Choroid plexus epithelial cell (primary cell): ENCODE measurements around the gene AURKA.

Experiments used
- DNase-seq: peaks from one replicate; pipeline ENCODE4 v3.0.0-alpha.2; 2010; ENCODE audit warnings: low read depth
- H3K4me3 ChIP-seq: 2 replicates; pipeline ENCODE4 v1.5.1; 2011; ENCODE audit warnings: low read depth, mild to moderate bottlenecking, control low read depth, low read length, moderate library complexity
- TF ChIP-seq, protein P1 (sequence below): conservative IDR thresholded peaks from 2 replicates; pipeline ENCODE4 v1.5.1; 2011; ENCODE audit warnings: low read depth, mild to moderate bottlenecking, control low read depth, inconsistent platforms, low read length, moderate library complexity

AURKA gene

GRCh38 chr20:56433221-56433879, 41.3 kb upstream of the AURKA start:
- peak; percentile 48 for DNase-seq
- no peak overlapping the region for H3K4me3 ChIP-seq
- TF ChIP-seq, protein P1, sequence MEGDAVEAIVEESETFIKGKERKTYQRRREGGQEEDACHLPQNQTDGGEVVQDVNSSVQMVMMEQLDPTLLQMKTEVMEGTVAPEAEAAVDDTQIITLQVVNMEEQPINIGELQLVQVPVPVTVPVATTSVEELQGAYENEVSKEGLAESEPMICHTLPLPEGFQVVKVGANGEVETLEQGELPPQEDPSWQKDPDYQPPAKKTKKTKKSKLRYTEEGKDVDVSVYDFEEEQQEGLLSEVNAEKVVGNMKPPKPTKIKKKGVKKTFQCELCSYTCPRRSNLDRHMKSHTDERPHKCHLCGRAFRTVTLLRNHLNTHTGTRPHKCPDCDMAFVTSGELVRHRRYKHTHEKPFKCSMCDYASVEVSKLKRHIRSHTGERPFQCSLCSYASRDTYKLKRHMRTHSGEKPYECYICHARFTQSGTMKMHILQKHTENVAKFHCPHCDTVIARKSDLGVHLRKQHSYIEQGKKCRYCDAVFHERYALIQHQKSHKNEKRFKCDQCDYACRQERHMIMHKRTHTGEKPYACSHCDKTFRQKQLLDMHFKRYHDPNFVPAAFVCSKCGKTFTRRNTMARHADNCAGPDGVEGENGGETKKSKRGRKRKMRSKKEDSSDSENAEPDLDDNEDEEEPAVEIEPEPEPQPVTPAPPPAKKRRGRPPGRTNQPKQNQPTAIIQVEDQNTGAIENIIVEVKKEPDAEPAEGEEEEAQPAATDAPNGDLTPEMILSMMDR: no peak

- TF ChIP-seq, protein P1: no peak
- no peak for DNase-seq
- H3K4me3 ChIP-seq: no peak overlapping the region
These were observed 39.5 kb upstream of the AURKA start for GRCh38 chr20:56431471-56431870.

GRCh38 chr20:56430957-56431356, 38.9 kb upstream of the AURKA start:
- TF ChIP-seq, protein P1: no peak
- no peak overlapping the region for H3K4me3 ChIP-seq
- no peak for DNase-seq

GRCh38 chr20:56430461-56430860, 38.4 kb upstream of the AURKA start:
- TF ChIP-seq, protein P1: no peak
- DNase-seq: no peak
- H3K4me3 ChIP-seq: no peak overlapping the region

- DNase-seq: no peak
- TF ChIP-seq, protein P1: no peak
- no peak overlapping the region for H3K4me3 ChIP-seq
These were observed 37.9 kb upstream of the AURKA start for GRCh38 chr20:56429941-56430340.

GRCh38 chr20:56429502-56429901, 37.5 kb upstream of the AURKA start:
- H3K4me3 ChIP-seq: no peak overlapping the region
- peak; percentile 68 for DNase-seq
- TF ChIP-seq, protein P1: no peak

- H3K4me3 ChIP-seq: no peak overlapping the region
- TF ChIP-seq, protein P1: no peak
- no peak for DNase-seq
These were observed 36.9 kb upstream of the AURKA start for GRCh38 chr20:56428881-56429280.
